Subcutaneous adipose tissue (tissue), 4 donors: ENCODE measurements around the gene TOB1. TPM values are rescaled to one million over a fixed set of nuclear protein-coding genes. Genes with fewer than 3 reads are reported as not detected.

ENCODE experiments used
- CTCF ChIP-seq: fragments of 450-650 bp; IDR thresholded peaks from one replicate; pipeline ENCODE4 v1.5.1; 2016; ENCODE audit warnings: low read depth, mild to moderate bottlenecking, control low read depth, antibody characterized with exemption, moderate library complexity
- total RNA-seq, 4 donors: library from RNA; depleted of rRNA; stranded (reverse); fragments of >200 nt; gene quantifications; one replicate each; pipeline ENCODE4 v1.1.0, GENCODE V29; 2016

The TOB1 gene
- total RNA-seq, 4 donors from 2014 or later = 19.5 to 67.2 (median 24.5) TPM

GRCh38 chr17:50871898-50872297 is 5.7 kb upstream of the TOB1 start:
- TF ChIP-seq CTCF = no peak

GRCh38 chr17:50871364-50871763 is 5.2 kb upstream of the TOB1 start:
- TF ChIP-seq CTCF = no peak

GRCh38 chr17:50868602-50869001 is 2.4 kb upstream of the TOB1 start:
- no peak for TF ChIP-seq CTCF

- TF ChIP-seq CTCF = no peak
Measured at GRCh38 chr17:50868140-50868438, 1.9 kb upstream of the TOB1 start.

GRCh38 chr17:50867363-50868139 is 1.4 kb upstream of the TOB1 start:
- TF ChIP-seq CTCF = no peak

- no peak for TF ChIP-seq CTCF
Measured at GRCh38 chr17:50866950-50867362, 802 bp upstream of the TOB1 start.

GRCh38 chr17:50865868-50866260 is 290 bp downstream of the TOB1 start:
- no peak for TF ChIP-seq CTCF
